Measurements from ENCODE around the gene SWAP70.

Gene SWAP70

DNA sequence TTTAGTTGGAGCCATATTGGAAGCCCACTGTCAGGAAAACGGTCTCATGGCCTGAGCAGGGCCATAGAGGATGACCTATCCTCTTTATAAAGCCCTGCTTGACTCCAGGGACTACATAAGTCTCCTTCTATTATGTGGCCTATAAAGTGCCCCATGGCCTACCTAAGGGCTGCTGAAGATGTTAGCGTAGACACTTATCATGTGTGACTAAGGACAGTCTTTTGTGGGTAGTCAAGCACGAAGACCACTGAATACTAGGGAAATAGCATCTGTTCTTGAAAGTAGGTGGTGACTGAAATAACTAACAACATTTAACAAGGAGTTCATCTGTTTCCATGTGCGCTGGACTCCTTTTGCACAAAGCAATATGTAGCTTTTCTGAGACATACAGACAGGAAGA, 117.1 kb downstream of the SWAP70 start:
- DNase-seq, result no peak

GRCh38 chr11:9783986-9784385, 120.1 kb downstream of the SWAP70 start:
- no peak for DNase-seq

GRCh38 chr11:9784602-9785315, 120.9 kb downstream of the SWAP70 start:
- no peak for DNase-seq

DNA sequence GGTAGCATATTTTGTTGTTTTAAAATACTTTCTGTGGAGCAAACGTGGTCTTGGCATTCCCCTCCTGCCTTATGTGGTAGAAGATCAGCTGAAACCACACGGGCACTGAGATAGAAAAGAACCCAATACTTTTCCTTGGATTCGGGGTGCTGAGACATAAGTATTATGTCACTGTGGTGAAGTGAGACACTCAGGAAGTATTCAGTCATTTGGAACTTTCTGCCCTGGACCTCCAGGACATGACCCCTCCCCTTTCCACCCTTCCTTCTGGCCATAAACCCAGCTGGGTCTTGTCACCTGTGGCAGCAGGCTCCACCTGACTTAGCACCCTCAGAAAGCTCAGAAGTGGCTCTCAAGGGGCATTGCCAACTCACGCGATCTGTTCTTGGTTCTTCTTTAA, 123.4 kb downstream of the SWAP70 start:
- DNase-seq, result no peak

DNA sequence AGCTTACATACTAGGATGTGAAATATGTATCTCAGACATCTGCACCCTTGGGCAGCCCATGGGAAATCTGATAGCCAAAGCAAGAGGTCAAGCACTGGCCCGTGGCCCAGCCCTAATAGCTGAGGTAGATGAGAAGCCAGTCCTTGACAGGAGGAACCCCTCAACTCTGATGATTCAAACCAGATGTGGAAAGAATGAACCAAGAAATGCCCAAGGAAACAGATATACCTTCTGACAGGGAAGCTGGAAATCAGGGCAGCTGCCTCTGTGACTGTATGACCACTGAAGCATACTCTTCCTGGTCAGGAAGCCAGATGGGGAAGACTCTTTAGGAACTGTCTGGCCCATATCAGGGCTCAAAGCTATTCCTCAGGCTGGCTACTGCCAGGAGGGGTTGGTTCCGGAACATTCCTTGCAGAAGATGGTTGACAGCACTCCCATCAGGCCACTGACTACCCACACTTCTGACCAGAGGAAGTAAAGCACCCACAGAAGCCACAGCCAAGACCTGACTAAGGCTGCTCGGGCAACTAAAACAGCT, 124.2 kb downstream of the SWAP70 start:
- peak; percentile 94 for DNase-seq

- DNase-seq, result no peak
Measured at GRCh38 chr11:9789910-9790309, 126.0 kb downstream of the SWAP70 start.

GRCh38 chr11:9790703-9791102, 126.8 kb downstream of the SWAP70 start:
- no peak for DNase-seq

GRCh38 chr11:9796266-9796665, 132.4 kb downstream of the SWAP70 start:
- peak; percentile 51 for DNase-seq

- peak; percentile 31 for DNase-seq
Measured at GRCh38 chr11:9796854-9797253, 133.0 kb downstream of the SWAP70 start.

GRCh38 chr11:9797300-9797699, 133.4 kb downstream of the SWAP70 start:
- DNase-seq, result peak; percentile 31

GRCh38 chr11:9799886-9800285, 136.0 kb downstream of the SWAP70 start:
- no peak for DNase-seq

DNA sequence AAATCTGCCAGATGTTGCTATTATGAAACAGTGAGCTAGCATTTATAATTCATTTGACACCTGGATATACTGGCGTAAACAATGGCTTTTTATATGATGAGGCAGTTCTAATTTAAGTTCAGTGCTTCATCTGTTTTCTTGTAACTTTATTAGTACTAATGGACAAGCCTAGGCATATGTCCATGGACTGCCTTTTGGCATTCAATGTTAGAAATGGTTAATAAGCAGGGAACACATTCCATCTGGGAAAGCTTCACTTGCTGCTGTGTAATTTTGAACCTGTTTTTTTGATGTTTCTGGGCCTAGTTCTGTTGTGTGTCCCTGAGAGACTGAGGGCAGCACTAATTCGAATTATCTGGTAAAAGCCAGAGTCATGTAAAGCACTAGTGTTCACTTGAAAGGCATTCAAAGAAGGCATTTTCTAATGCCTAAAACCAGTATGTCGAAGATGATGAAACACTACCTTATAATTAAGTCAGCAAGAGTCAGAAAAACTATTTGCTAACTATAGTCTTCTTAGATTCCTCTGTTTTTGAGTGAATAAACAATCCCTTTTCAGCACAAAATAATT, 138.5 kb downstream of the SWAP70 start:
- peak; percentile 97 for DNase-seq
